ENCODE results near the gene AKR1B15.

Gene AKR1B15

DNA sequence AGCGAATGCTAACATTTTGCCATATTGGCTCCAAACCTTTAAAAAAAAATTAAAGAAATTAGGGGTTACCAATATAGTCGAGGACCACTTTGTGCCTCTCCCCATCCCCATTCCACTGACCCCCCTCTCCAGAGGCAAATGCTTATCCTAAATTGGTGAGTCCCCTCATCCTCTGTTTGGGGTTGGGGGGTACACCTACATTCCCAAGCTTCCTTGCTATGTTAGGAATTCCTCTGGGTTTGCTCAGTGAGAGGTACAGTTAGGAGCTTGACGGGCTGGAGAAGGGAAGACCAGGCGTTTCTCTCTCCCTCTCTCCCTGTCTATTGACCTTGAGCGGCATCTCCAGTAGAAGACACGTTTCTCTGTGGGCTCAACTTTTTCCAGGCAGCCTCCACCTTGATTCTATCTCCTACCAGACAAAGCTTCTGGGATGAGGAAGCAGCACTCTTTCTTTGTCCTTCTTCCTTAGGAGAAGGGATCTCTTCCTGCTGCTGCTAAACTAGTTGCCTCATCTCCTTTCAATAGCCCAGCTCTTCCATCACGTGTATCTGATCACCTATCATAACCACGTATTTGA is 6.6 kb upstream of the AKR1B15 start:
- Histone ChIP-seq H3K9me3 (ENCODE audit: severe bottlenecking) (no peaks in the 10 kb centered on the region), H3K27me3 (ENCODE audit: insufficient read depth, poor library complexity, severe bottlenecking) (no peaks in the 10 kb centered on the region), H3K27ac (ENCODE audit: poor library complexity, severe bottlenecking) (no peak overlapping the region), H3K4me1 (ENCODE audit: insufficient read depth, poor library complexity, severe bottlenecking) (peaks cover 17% of the 10 kb centered on the region), H3K36me3 (ENCODE audit: low read depth) (no peaks in the 10 kb centered on the region), H3K4me3 (ENCODE audit: severe bottlenecking) (no peak overlapping the region)
- TF ChIP-seq, protein P1, sequence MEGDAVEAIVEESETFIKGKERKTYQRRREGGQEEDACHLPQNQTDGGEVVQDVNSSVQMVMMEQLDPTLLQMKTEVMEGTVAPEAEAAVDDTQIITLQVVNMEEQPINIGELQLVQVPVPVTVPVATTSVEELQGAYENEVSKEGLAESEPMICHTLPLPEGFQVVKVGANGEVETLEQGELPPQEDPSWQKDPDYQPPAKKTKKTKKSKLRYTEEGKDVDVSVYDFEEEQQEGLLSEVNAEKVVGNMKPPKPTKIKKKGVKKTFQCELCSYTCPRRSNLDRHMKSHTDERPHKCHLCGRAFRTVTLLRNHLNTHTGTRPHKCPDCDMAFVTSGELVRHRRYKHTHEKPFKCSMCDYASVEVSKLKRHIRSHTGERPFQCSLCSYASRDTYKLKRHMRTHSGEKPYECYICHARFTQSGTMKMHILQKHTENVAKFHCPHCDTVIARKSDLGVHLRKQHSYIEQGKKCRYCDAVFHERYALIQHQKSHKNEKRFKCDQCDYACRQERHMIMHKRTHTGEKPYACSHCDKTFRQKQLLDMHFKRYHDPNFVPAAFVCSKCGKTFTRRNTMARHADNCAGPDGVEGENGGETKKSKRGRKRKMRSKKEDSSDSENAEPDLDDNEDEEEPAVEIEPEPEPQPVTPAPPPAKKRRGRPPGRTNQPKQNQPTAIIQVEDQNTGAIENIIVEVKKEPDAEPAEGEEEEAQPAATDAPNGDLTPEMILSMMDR (IDR thresholded peaks at IDR 0.05; ENCODE audit: poor library complexity, severe bottlenecking), result no peak
- DNase-seq (ENCODE audit: low spot score) (no peak), ATAC-seq (ENCODE audit: low read depth) (no peak)

- Histone ChIP-seq H3K4me3 (ENCODE audit: severe bottlenecking) (no peak overlapping the region), H3K4me1 (ENCODE audit: insufficient read depth, poor library complexity, severe bottlenecking) (peaks cover 24% of the 10 kb centered on the region), H3K36me3 (ENCODE audit: low read depth) (no peaks in the 10 kb centered on the region), H3K9me3 (ENCODE audit: severe bottlenecking) (no peaks in the 10 kb centered on the region), H3K27ac (ENCODE audit: poor library complexity, severe bottlenecking) (no peak overlapping the region), H3K27me3 (ENCODE audit: insufficient read depth, poor library complexity, severe bottlenecking) (no peaks in the 10 kb centered on the region)
- no peak for ATAC-seq (ENCODE audit: low read depth)
- no peak for DNase-seq (ENCODE audit: low spot score)
- TF ChIP-seq, protein P1 (IDR thresholded peaks at IDR 0.05; ENCODE audit: poor library complexity, severe bottlenecking), result no peak
These were observed 3.5 kb upstream of the AKR1B15 start for GRCh38 chr7:134545380-134545779.

DNA sequence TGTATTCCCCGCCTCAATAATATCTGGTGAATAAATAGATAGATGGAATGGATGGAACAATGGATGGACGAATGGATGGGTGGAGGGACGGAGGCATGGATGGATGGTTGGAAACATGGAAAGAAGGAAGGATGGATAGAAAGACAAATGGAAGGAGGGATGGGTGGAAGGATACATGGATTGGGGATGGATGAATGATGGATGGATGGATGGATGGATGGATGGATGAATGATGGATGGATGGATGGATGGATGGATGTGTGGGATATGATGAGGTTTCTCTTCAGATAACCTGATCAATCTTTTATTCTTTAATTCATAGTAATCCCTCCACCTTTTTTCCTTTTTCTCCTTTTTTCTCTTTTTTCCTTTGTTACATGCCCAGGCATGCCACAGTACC is 3.0 kb upstream of the AKR1B15 start:
- Histone ChIP-seq H3K4me3 (ENCODE audit: severe bottlenecking) (no peak overlapping the region), H3K27ac (ENCODE audit: poor library complexity, severe bottlenecking) (no peak overlapping the region), H3K27me3 (ENCODE audit: insufficient read depth, poor library complexity, severe bottlenecking) (no peaks in the 10 kb centered on the region), H3K36me3 (ENCODE audit: low read depth) (no peaks in the 10 kb centered on the region), H3K9me3 (ENCODE audit: severe bottlenecking) (no peaks in the 10 kb centered on the region), H3K4me1 (ENCODE audit: insufficient read depth, poor library complexity, severe bottlenecking) (peaks cover 24% of the 10 kb centered on the region)
- DNase-seq (ENCODE audit: low spot score) (no peak), ATAC-seq (ENCODE audit: low read depth) (no peak)
- TF ChIP-seq, protein P1 (IDR thresholded peaks at IDR 0.05; ENCODE audit: poor library complexity, severe bottlenecking), result no peak

- no peaks in the 10 kb centered on the region for H3K27me3 ChIP-seq (ENCODE audit: insufficient read depth, poor library complexity, severe bottlenecking)
- no peaks in the 10 kb centered on the region for H3K9me3 ChIP-seq (ENCODE audit: severe bottlenecking)
- TF ChIP-seq, protein P1 (IDR thresholded peaks at IDR 0.05; ENCODE audit: poor library complexity, severe bottlenecking), result no peak
- peaks cover 24% of the 10 kb centered on the region for H3K4me1 ChIP-seq (ENCODE audit: insufficient read depth, poor library complexity, severe bottlenecking)
- peak; percentile 56 for ATAC-seq (ENCODE audit: low read depth)
- H3K4me3 ChIP-seq (ENCODE audit: severe bottlenecking), result no peak overlapping the region
- no peak overlapping the region for H3K27ac ChIP-seq (ENCODE audit: poor library complexity, severe bottlenecking)
- no peak for DNase-seq (ENCODE audit: low spot score)
- H3K36me3 ChIP-seq (ENCODE audit: low read depth), result no peaks in the 10 kb centered on the region
These were observed 2.0 kb upstream of the AKR1B15 start for GRCh38 chr7:134546955-134547354.

GRCh38 chr7:134547397-134548054 is 1.4 kb upstream of the AKR1B15 start:
- TF ChIP-seq, protein P1 (IDR thresholded peaks at IDR 0.05; ENCODE audit: poor library complexity, severe bottlenecking), result peak; percentile 94
- ATAC-seq (ENCODE audit: low read depth) (peak; percentile 90), DNase-seq (ENCODE audit: low spot score) (no peak)
- Histone ChIP-seq H3K9me3 (ENCODE audit: severe bottlenecking) (no peaks in the 10 kb centered on the region), H3K4me3 (ENCODE audit: severe bottlenecking) (peak overlapping the region; percentile 22), H3K36me3 (ENCODE audit: low read depth) (no peaks in the 10 kb centered on the region), H3K4me1 (ENCODE audit: insufficient read depth, poor library complexity, severe bottlenecking) (peaks cover 24% of the 10 kb centered on the region), H3K27ac (ENCODE audit: poor library complexity, severe bottlenecking) (no peak overlapping the region), H3K27me3 (ENCODE audit: insufficient read depth, poor library complexity, severe bottlenecking) (no peaks in the 10 kb centered on the region)

All from RWPE2 (cell line).